Effector memory CD4-positive, alpha-beta T cell (primary cell): ENCODE results near the gene RFTN2.

Source experiments
- DNase-seq, 3 donors: peaks; one replicate each; pipeline ENCODE4 v3.0.0-alpha.2; 2020
- H3K27ac ChIP-seq: 2 replicates; pipeline ENCODE4 v1.7.0; 2013; ENCODE audit warnings: mild to moderate bottlenecking, low read length, moderate library complexity; ENCODE audit not compliant: insufficient read depth, poor library complexity, severe bottlenecking
- H3K27me3 ChIP-seq: replicated peaks from 2 replicates; pipeline ENCODE4 v1.7.0; 2013; ENCODE audit warnings: mild to moderate bottlenecking, low read length; ENCODE audit not compliant: insufficient read depth, control insufficient read depth, poor library complexity, severe bottlenecking
- H3K36me3 ChIP-seq: 2 replicates; pipeline ENCODE4 v1.7.0; 2013; ENCODE audit warnings: mild to moderate bottlenecking, low read length, moderate library complexity; ENCODE audit not compliant: control insufficient read depth, insufficient read depth
- H3K4me1 ChIP-seq: 2 replicates; pipeline ENCODE4 v1.7.0; 2013; ENCODE audit warnings: low read length, mild to moderate bottlenecking; ENCODE audit not compliant: control insufficient read depth, insufficient read depth, poor library complexity, severe bottlenecking
- H3K4me3 ChIP-seq: 2 replicates; pipeline ENCODE4 v1.7.0; 2013; ENCODE audit warnings: low read length, low read depth, mild to moderate bottlenecking; ENCODE audit not compliant: insufficient read depth, poor library complexity, severe bottlenecking
- H3K9me3 ChIP-seq: 2 replicates; pipeline ENCODE4 v1.7.0; 2013; ENCODE audit warnings: mild to moderate bottlenecking, low read length, moderate library complexity; ENCODE audit not compliant: control insufficient read depth

RFTN2 gene

DNA sequence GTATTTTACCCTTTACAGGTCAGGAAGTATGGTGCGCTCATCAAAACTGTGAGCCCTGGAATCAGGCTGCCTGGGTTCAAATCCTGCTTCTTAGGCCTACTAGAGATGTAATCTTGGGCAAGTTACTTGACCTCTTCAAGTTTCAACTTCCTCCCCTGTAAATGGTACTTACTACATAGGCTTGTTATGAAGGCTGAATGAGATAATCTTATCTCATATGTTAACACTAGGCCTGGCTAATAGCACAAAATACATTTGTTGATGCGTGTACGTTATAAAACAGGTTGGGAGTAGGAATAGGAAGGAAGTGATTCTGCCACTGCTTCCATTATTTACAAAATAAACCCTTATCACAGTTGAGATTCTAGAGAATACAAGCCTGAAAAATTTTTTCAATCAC is 1.7 kb upstream of the RFTN2 start:
- DNase-seq: no peak
- Histone ChIP-seq H3K27ac (no peak overlapping the region), H3K9me3 (no peaks in the 10 kb centered on the region), H3K4me1 (no peaks in the 10 kb centered on the region), H3K4me3 (no peak overlapping the region), H3K27me3 (peaks cover 2% of the 10 kb centered on the region), H3K36me3 (no peaks in the 10 kb centered on the region)

DNA sequence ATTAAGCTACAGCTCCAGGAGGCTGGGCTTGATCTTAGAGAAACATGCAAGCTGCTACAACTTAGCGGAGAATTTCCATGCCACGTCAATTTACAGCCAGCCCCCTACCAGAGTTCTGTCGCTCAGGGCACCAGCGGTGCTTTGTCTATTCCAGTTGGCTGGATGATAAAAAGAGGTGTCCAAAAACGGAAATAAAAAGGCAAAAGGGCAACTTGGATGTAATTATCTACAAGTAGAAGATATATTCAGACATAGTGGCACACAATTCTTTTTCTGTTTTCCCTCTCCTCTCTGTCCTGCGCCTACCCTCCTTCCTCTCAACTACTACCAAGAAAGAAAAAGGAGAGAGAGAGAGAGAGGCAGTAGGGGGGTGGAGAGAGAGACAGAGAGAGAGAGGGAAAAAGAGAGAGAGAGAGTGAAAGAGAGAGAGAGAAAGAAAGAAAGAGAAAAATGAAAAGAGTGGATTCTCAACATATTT is 363 bp upstream of the RFTN2 start:
- Histone ChIP-seq H3K4me3 (no peak overlapping the region), H3K36me3 (no peaks in the 10 kb centered on the region), H3K9me3 (no peaks in the 10 kb centered on the region), H3K27ac (no peak overlapping the region), H3K4me1 (no peaks in the 10 kb centered on the region), H3K27me3 (peaks cover 7% of the 10 kb centered on the region)
- DNase-seq: no peak

DNA sequence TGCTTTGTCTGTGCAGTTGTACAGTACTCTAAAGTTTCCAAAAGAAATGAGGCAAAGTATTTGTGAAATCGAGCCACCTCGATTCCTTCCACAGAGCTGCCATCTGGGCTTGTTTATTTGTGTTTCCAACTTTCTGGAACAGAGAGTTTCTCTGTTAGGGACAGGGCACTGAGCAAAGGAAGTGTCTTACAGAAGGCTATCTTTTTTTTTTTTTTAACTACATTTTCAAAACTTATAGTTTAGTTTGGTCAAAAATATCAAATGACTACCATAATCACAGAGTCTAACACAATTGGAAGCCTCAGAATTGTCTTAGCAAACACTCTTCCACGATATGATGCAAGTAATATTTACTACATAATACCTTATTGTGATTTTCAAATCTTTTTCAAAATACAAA is 796 bp downstream of the RFTN2 start:
- H3K4me1 ChIP-seq: no peaks in the 10 kb centered on the region
- H3K4me3 ChIP-seq: no peak overlapping the region
- H3K9me3 ChIP-seq: no peaks in the 10 kb centered on the region
- peaks cover 7% of the 10 kb centered on the region for H3K27me3 ChIP-seq
- no peaks in the 10 kb centered on the region for H3K36me3 ChIP-seq
- no peak for DNase-seq
- H3K27ac ChIP-seq: no peak overlapping the region

DNA sequence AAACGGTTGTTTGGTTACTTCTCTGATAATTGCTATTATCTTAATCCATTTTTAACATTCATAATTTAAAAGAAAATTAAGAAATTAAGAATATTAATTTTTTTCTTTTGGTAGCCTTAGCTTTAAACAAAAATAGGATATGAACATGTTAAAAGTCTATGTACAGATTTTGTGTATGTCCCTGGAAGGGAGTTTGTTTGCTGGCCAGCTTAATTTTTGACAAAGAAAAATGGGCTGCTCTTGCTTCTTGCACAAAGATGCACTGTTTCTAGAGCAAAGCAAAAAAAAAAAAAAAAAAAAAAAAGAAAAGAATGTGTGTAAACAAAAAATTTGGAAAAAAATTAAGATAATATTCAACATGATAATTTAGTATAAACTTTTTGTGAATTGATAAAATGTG is 1.3 kb downstream of the RFTN2 start:
- no peak overlapping the region for H3K27ac ChIP-seq
- no peak overlapping the region for H3K4me3 ChIP-seq
- peaks cover 7% of the 10 kb centered on the region for H3K27me3 ChIP-seq
- H3K36me3 ChIP-seq: no peaks in the 10 kb centered on the region
- H3K4me1 ChIP-seq: no peaks in the 10 kb centered on the region
- no peak for DNase-seq
- no peaks in the 10 kb centered on the region for H3K9me3 ChIP-seq

DNA sequence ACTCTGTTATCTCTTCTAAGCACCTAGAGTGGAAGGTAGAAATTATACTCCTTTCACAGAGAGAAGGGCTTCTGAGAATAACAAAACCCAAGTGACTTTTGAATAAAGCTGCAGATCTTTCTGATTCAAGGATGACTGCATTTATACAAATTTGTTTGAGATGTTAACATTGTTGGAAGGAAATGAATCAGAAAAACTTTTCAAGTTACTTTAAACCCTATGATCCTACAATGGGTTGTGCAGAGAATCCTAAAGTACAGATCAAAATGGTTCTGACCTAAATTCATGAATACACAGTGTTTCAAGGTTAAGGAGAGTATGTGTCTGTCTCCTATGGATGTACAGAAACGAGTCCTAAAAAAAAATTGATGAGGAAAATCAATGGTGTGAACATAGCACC is 1.8 kb downstream of the RFTN2 start:
- no peak overlapping the region for H3K4me3 ChIP-seq
- H3K36me3 ChIP-seq: no peaks in the 10 kb centered on the region
- H3K9me3 ChIP-seq: no peaks in the 10 kb centered on the region
- H3K27me3 ChIP-seq: peaks cover 7% of the 10 kb centered on the region
- H3K27ac ChIP-seq: no peak overlapping the region
- no peak for DNase-seq
- H3K4me1 ChIP-seq: no peaks in the 10 kb centered on the region

DNA sequence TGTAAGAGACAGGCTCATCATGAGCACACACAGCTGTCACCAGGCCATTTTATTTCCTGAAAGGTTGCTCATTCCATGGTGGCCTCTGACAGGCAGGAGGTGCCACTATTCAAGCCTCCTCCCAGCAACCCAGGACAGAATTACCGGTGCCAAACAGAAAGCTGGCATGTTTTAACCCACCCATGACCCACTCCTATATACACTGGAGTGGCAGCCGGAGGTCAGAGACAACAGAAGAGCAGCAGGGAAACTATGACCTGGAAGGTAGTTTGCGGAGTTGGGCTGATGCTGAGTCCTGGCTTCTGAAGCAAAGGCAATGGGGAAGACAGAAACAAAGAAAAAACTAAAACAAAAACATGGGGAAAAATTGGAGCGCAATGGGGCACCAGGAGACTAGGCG is 2.3 kb downstream of the RFTN2 start:
- H3K9me3 ChIP-seq: no peaks in the 10 kb centered on the region
- no peak overlapping the region for H3K4me3 ChIP-seq
- peaks cover 7% of the 10 kb centered on the region for H3K27me3 ChIP-seq
- H3K36me3 ChIP-seq: no peaks in the 10 kb centered on the region
- H3K27ac ChIP-seq: no peak overlapping the region
- no peaks in the 10 kb centered on the region for H3K4me1 ChIP-seq
- no peak for DNase-seq

DNA sequence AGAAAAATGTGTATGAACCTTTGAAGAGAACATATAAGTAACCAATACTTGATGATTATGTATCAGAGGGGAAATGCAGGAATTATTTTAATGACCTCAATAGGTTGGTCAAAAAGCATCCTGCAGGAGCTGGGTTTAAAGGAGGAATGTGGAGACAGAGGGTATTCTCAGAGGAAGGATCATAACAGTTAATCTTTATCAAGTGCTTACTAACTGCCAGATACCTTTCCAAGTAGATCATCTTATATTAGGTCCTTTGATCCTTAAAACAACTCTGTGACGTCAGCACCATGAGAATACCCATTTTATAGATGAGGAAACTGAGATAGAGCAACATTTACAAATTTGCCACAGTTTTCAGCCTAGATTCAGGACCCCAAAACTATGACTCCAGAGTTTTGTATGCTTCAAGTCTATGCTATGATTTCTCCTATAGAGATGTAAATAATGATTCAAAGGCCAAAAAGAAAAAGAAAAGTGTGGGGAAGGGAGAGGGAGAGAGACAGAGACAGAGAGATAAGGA is 3.0 kb downstream of the RFTN2 start:
- H3K27me3 ChIP-seq: peaks cover 7% of the 10 kb centered on the region
- no peak overlapping the region for H3K4me3 ChIP-seq
- no peaks in the 10 kb centered on the region for H3K36me3 ChIP-seq
- H3K27ac ChIP-seq: no peak overlapping the region
- H3K4me1 ChIP-seq: no peaks in the 10 kb centered on the region
- H3K9me3 ChIP-seq: no peaks in the 10 kb centered on the region
- no peak for DNase-seq

DNA sequence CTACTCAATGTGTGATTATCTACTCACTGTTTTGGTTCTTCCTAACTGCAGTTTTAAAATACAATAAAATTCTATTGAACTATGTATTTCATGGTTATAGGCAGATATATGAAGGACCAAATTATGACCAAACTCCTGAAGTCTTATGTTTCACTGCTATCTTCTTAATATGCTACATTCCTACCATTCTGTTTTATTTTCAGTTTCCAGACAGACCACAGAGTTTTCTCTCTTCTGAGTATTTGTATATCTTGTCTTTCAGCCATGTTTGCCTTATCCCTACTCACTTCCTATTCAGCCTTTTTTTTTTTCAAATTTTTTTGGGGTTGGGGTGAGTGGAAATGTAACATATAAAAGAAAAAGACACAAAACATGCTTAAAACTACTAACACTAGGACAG is 6.3 kb downstream of the RFTN2 start:
- no peak overlapping the region for H3K27ac ChIP-seq
- H3K9me3 ChIP-seq: peaks cover 3% of the 10 kb centered on the region
- no peaks in the 10 kb centered on the region for H3K36me3 ChIP-seq
- no peak overlapping the region for H3K4me3 ChIP-seq
- no peaks in the 10 kb centered on the region for H3K4me1 ChIP-seq
- no peak for DNase-seq
- H3K27me3 ChIP-seq: peaks cover 7% of the 10 kb centered on the region

DNA sequence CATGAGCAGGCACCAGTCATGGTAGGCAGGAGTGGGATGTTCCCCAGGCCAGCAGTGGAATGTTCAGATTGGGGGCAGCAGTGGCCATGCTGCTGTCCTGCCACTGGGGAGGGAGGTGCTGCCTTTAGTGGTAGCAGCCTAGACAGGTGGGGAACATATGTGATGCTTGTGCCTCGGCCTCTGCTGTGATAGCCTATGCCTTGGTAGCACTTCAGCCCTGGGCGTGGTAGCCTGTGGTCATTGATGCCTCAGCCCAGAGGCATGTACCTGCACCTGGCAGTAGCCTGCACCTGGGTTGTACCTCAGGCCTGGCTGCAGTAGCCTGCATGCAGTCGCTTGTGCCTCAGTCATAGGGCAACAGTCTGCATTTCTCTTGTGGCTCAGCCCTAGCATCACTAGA is 7.1 kb downstream of the RFTN2 start:
- DNase-seq: no peak
- peaks cover 7% of the 10 kb centered on the region for H3K27me3 ChIP-seq
- H3K9me3 ChIP-seq: peaks cover 3% of the 10 kb centered on the region
- no peak overlapping the region for H3K27ac ChIP-seq
- H3K36me3 ChIP-seq: no peaks in the 10 kb centered on the region
- no peak overlapping the region for H3K4me3 ChIP-seq
- no peaks in the 10 kb centered on the region for H3K4me1 ChIP-seq

DNA sequence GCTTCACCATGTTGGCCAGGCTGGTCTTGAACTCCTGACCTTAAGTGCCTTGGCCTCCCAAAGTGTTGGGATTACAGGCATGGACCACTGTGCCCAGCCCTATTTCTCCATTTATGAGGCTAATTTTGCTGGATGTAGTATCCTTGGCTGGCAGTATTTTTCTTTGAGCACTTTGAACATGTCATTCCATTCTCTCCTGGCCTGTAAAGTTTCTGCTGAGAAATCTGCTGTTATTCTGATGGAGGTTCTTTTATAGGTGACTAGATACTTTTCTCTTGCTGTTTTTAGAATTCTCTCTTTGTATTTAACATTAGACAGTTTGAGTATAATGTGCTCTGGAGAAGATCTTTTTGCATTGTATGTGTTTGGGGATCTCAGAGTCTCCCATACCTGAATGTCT is 9.1 kb downstream of the RFTN2 start:
- Histone ChIP-seq H3K4me1 (no peaks in the 10 kb centered on the region), H3K9me3 (peaks cover 3% of the 10 kb centered on the region), H3K4me3 (no peak overlapping the region), H3K36me3 (no peaks in the 10 kb centered on the region), H3K27ac (no peak overlapping the region), H3K27me3 (peaks cover 4% of the 10 kb centered on the region)
- DNase-seq: no peak

DNA sequence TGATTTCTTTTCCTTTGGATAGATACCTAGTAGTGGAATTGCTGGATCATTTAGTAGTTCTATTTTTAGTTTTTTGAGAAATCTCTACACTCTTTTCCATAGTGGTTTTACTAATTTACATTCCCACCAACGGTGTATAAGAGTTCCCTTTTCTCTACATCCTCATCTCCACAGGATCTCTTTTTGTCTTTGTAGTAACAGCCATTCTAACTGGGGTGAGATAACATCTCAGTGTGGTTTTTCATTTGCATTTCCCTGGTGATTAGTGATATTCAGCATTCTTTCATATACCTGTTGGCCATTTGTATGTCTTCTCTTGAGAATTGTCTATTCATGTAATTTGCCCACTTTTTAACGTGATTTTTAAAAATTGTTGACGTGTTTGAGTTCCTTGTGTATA is 13.8 kb downstream of the RFTN2 start:
- Histone ChIP-seq H3K27me3 (no peaks in the 10 kb centered on the region), H3K9me3 (peaks cover 3% of the 10 kb centered on the region), H3K4me1 (no peaks in the 10 kb centered on the region), H3K27ac (no peak overlapping the region), H3K36me3 (no peaks in the 10 kb centered on the region), H3K4me3 (no peak overlapping the region)
- DNase-seq: no peak
